Stimulated activated CD4-positive, alpha-beta T cell treated with anti-CD3 and anti-CD28 coated beads, Interleukin-4, amount 100 ng/mL, for 48 hours (primary cell): ENCODE measurements around the gene ADAMTS7.
"Not testable (repeated sequence)": the region's sequence is repeated elsewhere in the genome, so short reads cannot be mapped to it uniquely, and the experiment has no call there.

Source experiments
- DNase-seq, 2 donors: peaks; one replicate each; pipeline ENCODE4 v3.0.0-alpha.2; 2020; ENCODE audit warnings: low read depth in 2 of 2

ADAMTS7 gene

DNA sequence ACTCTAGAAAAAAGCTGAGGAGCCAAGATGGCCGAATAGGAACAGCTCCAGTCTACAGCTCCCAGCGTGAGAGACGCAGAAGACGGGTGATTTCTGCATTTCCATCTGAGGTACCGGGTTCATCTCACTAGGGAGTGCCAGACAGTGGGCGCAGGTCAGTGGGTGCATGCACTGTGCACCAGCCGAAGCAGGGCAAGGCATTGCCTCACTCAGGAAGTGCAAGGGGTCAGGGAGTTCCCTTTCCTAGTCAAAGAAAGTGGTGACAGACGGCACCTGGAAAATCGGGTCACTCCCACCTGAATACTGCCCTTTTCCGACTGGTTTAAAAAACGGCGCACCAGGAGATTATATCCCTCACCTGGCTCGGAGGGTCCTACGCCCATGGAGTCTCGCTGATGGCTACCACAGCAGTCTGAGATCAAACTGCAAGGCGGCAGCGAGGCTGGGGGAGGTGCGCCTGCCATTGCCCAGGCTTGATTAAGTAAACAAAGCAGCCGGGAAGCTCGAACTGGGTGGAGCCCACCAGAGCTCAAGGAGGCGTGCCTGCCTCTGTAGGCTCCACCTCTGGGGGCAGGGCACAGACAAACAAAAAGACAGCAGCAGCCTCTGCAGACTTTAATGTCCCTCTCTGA, 91.3 kb downstream of the ADAMTS7 start:
- DNase-seq: not testable (repeated sequence)

DNA sequence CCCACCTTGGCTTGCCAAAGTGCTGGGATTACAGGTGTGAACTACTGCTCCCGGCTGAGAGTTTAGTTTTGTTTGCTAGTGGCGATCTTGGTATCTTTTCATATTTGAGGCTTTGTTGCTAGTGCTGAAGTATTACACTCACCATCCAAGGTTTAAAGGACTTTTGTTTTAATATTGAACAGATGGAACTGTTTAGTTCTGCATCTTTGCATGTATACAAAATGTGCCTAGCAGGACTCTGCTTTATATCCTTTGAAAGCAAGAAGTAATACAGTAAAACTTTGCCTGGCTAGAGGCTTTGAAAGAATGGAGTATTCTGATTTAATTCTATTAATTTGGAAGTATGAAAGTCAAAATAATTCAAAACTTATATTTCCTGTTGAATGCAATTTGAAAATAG, 92.4 kb downstream of the ADAMTS7 start:
- DNase-seq: no peak

DNA sequence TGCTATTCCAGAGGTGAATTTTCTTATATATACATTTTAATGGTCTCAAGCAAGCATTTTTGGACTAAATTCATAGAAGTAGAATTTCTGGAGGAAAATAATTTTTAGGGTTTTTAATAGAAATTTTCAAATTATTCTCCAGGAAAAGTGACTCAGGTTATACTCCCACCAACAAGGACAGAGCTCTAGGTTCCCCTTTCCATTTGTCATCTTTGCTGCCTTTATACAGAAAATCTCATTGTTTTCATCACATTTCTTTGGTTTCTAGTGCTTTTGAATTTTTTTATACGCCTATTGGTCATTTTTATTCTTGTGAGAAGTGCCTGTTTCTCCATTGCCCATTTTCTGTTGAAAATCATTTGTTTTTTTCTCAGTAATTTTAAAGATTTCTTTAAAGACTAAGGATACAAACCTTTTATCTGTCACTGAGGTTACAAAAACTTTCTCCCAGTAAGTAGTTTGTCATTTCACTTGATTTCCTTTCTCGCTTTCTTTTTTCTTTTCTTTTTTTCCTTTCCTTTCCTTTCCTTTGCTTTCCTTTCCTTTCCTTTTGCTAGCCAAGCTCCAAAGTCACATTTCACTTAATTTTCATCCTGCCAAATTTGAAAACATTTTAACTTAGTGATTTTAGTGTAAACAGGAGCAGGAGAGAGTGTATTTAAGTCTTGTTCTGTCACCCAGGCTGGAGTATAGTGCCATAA, 93.2 kb downstream of the ADAMTS7 start:
- no peak for DNase-seq

DNA sequence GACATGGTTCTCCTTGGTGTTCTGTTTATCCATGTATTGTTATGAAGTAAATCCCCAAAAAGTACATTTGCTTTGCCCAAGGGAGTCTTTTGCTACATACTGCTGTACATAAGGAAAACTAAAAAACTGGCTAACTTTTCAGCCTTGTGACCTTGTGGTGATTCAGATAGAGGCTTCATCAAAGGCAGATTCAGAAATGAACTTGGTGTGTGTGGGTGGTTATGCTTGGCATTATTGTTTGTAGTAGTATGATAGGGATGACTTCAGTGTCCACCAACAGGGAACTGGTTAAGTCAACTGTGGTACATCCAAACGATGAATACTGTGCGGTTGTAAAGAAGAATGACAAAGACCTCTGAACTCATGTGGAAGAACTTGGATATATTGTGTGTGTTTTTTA, 94.6 kb downstream of the ADAMTS7 start:
- DNase-seq: no peak

DNA sequence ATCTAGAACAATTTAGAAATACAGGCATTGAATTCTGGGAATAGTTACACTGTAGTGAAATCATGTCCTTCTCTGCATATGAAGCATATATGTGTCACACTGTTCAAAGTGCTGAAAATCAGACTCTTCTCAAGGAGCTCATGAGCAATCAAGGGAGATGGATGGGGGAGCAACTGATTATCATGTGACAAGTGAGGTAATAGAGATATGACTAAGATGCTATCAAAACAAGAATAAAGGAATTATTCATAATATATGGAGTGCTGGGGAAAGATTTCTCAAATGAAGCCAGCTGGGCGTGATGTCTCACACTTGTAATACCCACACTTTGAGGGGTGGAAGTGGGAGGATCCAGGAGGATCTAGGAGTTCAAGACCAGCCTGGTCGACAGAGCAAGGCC, 95.3 kb downstream of the ADAMTS7 start:
- no peak for DNase-seq

DNA sequence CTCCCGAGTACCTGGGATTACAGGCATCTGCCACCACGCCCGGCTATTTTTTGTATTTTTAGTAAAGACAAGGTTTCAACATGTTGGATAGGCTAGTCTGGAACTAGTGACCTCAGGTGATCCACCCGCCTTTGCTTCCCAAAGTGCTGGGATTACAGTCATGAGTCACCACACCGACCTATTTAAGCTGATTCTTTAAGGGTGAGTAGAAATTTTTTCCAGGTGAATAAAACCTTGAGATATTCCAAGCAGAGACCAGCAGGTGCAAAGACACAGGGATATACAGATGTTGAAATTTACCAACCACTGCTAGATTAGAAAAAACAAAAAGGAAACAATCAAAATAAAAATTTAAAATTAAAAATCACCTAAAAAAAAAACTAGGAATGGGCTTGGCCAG, 95.8 kb downstream of the ADAMTS7 start:
- DNase-seq: no peak

DNA sequence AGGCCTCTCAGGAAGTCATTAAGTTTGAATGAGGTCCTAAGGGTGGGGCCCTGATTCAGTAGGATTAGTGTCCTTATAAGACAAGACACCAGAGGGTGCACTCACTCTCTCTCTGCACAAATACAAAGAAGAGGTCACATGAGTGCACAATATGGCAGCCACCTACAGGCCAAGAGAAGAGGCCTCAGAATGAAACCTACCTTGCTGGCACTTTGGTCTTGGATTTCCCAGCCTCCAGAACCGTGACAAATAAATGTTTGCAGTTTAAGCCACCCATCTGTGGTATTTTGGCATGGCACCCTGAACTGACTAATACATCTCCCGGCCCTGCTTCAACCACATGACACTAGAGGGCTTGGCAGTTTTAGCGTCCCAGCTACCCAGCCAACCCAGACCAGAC, 96.4 kb downstream of the ADAMTS7 start:
- DNase-seq: no peak

DNA sequence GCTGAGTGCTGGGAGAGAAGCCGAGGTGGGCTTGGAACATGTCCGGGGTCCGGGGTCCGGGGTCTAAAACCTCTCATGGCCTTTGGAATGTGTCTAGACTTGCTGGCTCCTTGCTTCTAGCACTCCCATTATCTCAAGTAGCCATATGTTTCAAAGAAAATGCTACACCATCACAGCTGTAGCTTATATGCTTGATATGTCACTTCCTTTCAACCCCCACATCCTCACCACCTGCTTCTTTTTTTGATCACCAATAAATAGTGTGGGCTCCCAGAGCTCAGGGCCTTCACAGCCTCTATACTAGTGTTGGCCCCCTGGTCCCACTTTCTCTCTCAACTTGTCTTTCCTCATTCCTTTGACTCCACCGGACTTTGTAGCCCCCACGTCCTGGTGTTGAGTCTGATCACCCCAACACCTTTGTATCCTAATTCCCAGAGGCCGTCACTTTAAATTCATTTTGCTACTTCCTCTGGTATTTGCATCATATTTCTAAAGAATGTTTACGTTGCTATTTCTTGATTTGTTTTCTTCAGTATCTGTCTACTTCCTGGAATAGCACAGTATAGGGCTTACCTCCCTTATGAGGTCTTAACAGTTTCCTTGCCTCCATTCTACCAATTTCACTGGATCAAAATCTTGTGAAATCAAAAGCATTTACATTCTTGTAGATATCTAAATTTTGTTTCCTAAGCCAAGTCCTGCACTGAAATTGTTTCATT, 98.3 kb downstream of the ADAMTS7 start:
- DNase-seq: no peak

DNA sequence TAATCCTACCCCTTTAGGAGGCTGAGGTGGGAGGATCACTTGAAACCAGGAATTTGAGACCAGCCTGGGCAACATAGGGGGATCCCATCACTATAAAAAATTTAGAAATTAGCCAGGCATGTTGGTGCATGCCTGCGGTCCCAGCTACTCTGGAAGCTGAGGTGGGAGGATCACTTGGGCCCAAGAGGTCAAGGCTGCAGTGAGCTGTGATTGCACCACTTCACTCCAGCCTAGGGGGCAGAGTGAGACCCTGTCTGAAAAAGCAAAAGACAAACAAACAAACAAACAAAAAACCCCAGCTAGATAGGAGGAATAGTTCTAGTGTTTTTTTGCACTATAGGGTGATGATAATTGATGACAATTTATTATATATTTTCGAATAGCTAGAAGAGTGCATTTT, 99.6 kb downstream of the ADAMTS7 start:
- DNase-seq: no peak

DNA sequence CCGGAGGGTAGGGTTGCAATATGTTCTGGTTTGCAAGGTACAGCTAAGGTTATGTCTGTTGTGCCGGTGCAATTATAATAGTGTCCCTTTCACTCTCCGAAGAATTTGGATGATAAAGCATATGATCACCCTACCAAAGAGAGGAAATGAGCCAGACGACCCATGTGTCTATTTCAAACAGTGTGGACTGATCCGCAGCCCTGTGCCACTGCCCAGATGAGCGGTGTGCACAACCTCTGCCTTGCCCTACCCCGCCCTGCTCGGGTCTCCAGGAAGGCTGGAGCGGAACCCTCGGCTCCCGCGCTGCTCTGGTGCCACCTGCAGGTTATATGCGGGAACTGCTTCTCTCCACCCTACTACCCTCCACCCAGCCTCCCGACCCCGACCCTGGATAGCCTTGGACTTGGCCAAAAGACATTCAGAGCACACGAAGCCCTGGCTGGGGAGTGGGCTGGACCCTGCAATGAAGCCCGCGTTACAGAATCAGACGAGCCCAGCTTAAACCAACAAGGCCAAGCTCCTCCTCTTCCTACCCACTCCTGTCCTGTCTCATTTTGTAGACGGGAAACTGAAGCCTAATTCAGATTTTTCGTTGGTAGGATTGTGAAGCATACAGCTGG, 101.9 kb downstream of the ADAMTS7 start:
- peak; percentile 64 to 68 for DNase-seq
